HAP-1 (cell line): ENCODE data around the gene HHEX.
"Not testable (repeated sequence)": the region's sequence is repeated elsewhere in the genome, so short reads cannot be mapped to it uniquely, and the experiment has no call there.

Experiments
- DNase-seq, 2 experiments: peaks; one replicate each; pipeline ENCODE4 v3.0.0-alpha.2; 2016 to 2020; ENCODE audit warnings: low spot score in 2 of 2
- H3K27me3 ChIP-seq: fragments of 250-450 bp; sonication (Bioruptor Pico); 2 replicates; pipeline ENCODE4 v1.5.1; 2020; ENCODE audit warnings: low read depth, mild to moderate bottlenecking, moderate library complexity
- H3K36me3 ChIP-seq: fragments of 250-450 bp; sonication (Bioruptor Pico); replicated peaks from 2 replicates; pipeline ENCODE4 v1.5.1; 2020; ENCODE audit warnings: mild to moderate bottlenecking
- H3K4me1 ChIP-seq: fragments of 250-450 bp; sonication (Bioruptor Pico); 2 replicates; pipeline ENCODE4 v1.5.1; 2020; ENCODE audit warnings: mild to moderate bottlenecking
- H3K4me3 ChIP-seq: fragments of 250-450 bp; sonication (Bioruptor Pico); 2 replicates; pipeline ENCODE4 v1.5.1; 2020; ENCODE audit warnings: mild to moderate bottlenecking, moderate library complexity
- H3K9me3 ChIP-seq: fragments of 250-450 bp; sonication (Bioruptor Pico); 2 replicates; pipeline ENCODE4 v1.5.1; 2020; ENCODE audit warnings: mild to moderate bottlenecking, moderate library complexity
- in situ Hi-C: fragments of 300-500 bp; cut with MboI; formaldehyde crosslinking; loops from 3 replicates; pipeline ENCODE4 v1.14.3; 2020; ENCODE audit warnings: low sequenced_read_pairs, inconsistent platforms, mixed read lengths

The HHEX gene

GRCh38 chr10:92689663-92690210, at the start of gene HHEX:
Gene HHEX, plus strand, starts transcription at chr10:92689955. Its CDS starts 32 bp downstream, at chr10:92689987.
- in situ Hi-C loops, result no loop called here
- Histone ChIP-seq H3K9me3 (no peaks in the 10 kb centered on the region; the same call in 1 of the 2 replicates), H3K4me3 (peak within 1 kb of the TSS; percentile 71), H3K36me3 (peaks cover 13% of the 10 kb centered on the region; the same call in 1 of the 2 replicates), H3K27me3 (no peaks in the 10 kb centered on the region), H3K4me1 (peaks cover 17% of the 10 kb centered on the region)
- peak; percentile 71 to 75 for DNase-seq

- Histone ChIP-seq H3K27me3 (no peaks in the 10 kb centered on the region), H3K4me3 (no peak overlapping the region), H3K36me3 (peaks cover 76% of the 10 kb centered on the region), H3K9me3 (no peaks in the 10 kb centered on the region), H3K4me1 (peaks cover 4% of the 10 kb centered on the region)
- DNase-seq, result no peak
- in situ Hi-C loops, result no loop called here
Measured at GRCh38 chr10:92640107-92640506, 49.6 kb upstream of the HHEX start.

DNA sequence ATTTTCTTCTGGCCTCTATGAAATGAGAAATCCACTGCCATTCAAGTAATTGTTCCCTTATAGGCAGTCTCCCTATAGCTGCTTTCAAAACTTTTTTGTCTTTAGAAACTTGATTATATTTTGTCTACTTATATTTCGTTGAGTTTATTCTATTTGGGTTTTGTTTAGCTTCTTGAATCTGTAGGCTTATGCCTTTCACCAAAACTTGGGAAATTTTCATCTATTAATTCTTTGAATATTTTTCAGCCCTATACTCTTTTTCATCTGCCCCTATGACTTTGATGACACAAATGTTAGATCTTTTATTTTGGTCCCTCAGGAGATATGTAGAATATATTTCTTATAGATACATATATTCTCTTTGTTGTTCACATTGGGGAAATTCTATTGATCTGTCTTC, 48.3 kb upstream of the HHEX start:
- Histone ChIP-seq H3K9me3 (no peaks in the 10 kb centered on the region), H3K27me3 (no peaks in the 10 kb centered on the region), H3K4me1 (peaks cover 10% of the 10 kb centered on the region), H3K4me3 (no peak overlapping the region), H3K36me3 (peaks cover 72% of the 10 kb centered on the region)
- in situ Hi-C loops, result no loop called here
- DNase-seq, result no peak

- no peak for DNase-seq
- Histone ChIP-seq H3K4me3 (no peak overlapping the region), H3K4me1 (peaks cover 10% of the 10 kb centered on the region), H3K9me3 (no peaks in the 10 kb centered on the region), H3K27me3 (no peaks in the 10 kb centered on the region), H3K36me3 (peaks cover 81% of the 10 kb centered on the region)
- in situ Hi-C loops, result no loop called here
Measured at GRCh38 chr10:92644921-92645320, 44.8 kb upstream of the HHEX start.

- in situ Hi-C loops, H3K4me3 ChIP-seq, DNase-seq, H3K27me3 ChIP-seq, H3K4me1 ChIP-seq, H3K9me3 ChIP-seq: not testable (repeated sequence)
- peaks cover 85% of the 10 kb centered on the region for H3K36me3 ChIP-seq
Measured at GRCh38 chr10:92650864-92651263, 38.9 kb upstream of the HHEX start.

DNA sequence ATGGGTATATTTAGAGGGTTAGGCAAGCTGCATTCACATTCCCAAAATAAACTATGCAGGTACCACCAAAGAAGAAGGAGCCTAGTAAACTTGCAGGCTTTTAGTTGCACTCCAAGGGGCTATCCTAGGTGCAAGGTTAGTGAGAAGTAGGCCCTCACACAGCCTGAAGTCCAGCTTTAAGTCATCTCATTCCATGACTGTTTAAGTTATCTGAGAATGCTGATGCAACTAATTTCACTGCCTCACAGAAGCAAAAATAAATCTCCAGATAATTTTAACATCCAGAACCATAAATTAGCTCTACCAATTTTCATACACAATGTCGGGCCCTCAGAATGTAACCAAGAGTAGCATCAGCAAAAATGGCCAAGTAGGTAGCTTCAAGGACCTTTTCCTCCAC, 34.3 kb upstream of the HHEX start:
- Histone ChIP-seq H3K36me3 (peaks cover 43% of the 10 kb centered on the region), H3K9me3 (no peaks in the 10 kb centered on the region), H3K4me3 (no peak overlapping the region), H3K27me3 (no peaks in the 10 kb centered on the region), H3K4me1 (no peaks in the 10 kb centered on the region)
- in situ Hi-C loops, result no loop called here
- no peak for DNase-seq

- Histone ChIP-seq H3K27me3 (no peaks in the 10 kb centered on the region), H3K4me1 (no peaks in the 10 kb centered on the region), H3K36me3 (peaks cover 35% of the 10 kb centered on the region), H3K4me3 (no peak overlapping the region), H3K9me3 (no peaks in the 10 kb centered on the region)
- DNase-seq, result no peak
- in situ Hi-C loops, result no loop called here
Measured at GRCh38 chr10:92656266-92656961, 33.3 kb upstream of the HHEX start.

DNA sequence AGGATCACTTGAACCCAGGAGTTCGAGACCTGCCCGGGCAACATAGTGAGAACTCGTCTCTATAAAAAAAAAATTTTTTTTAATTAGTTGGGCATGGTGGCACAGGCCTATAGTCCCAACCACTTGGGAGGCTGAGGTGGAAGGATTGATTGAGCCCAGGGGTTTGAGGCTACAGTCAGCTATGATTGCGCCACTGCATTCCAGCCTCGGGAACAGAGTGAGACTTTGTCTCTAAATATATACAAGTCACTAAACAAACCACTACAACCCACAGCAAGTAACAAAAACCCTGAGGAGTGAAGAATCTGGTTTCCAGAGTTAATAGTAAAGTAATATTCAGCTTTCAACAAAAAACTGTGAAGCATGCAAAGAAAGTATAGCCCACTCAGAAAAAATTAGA, 32.7 kb upstream of the HHEX start:
- in situ Hi-C loops, result no loop called here
- no peaks in the 10 kb centered on the region for H3K9me3 ChIP-seq
- no peak for DNase-seq
- H3K4me1 ChIP-seq, result no peaks in the 10 kb centered on the region
- no peaks in the 10 kb centered on the region for H3K27me3 ChIP-seq
- H3K4me3 ChIP-seq, result no peak overlapping the region
- peaks cover 34% of the 10 kb centered on the region for H3K36me3 ChIP-seq

GRCh38 chr10:92662848-92663247, 26.9 kb upstream of the HHEX start:
- no peaks in the 10 kb centered on the region for H3K36me3 ChIP-seq
- H3K9me3 ChIP-seq, result no peaks in the 10 kb centered on the region
- H3K4me3 ChIP-seq, result no peak overlapping the region
- in situ Hi-C loops, result no loop called here
- no peaks in the 10 kb centered on the region for H3K27me3 ChIP-seq
- no peak for DNase-seq
- H3K4me1 ChIP-seq, result no peaks in the 10 kb centered on the region

- no peak overlapping the region for H3K4me3 ChIP-seq
- in situ Hi-C loops, result no loop called here
- no peaks in the 10 kb centered on the region for H3K36me3 ChIP-seq
- H3K4me1 ChIP-seq, result no peaks in the 10 kb centered on the region
- no peaks in the 10 kb centered on the region for H3K27me3 ChIP-seq
- no peak for DNase-seq
- no peaks in the 10 kb centered on the region for H3K9me3 ChIP-seq
Measured at GRCh38 chr10:92664322-92664721, 25.4 kb upstream of the HHEX start.

- Histone ChIP-seq H3K4me3 (no peak overlapping the region), H3K9me3 (no peaks in the 10 kb centered on the region), H3K27me3 (no peaks in the 10 kb centered on the region), H3K36me3 (no peaks in the 10 kb centered on the region), H3K4me1 (no peaks in the 10 kb centered on the region)
- in situ Hi-C loops, result no loop called here
- DNase-seq, result no peak
Measured at GRCh38 chr10:92667078-92667477, 22.7 kb upstream of the HHEX start.

- Histone ChIP-seq H3K4me3 (no peak overlapping the region), H3K27me3 (no peaks in the 10 kb centered on the region), H3K4me1 (no peaks in the 10 kb centered on the region), H3K9me3 (no peaks in the 10 kb centered on the region), H3K36me3 (no peaks in the 10 kb centered on the region)
- in situ Hi-C loops, result no loop called here
- DNase-seq, result no peak
Measured at GRCh38 chr10:92677708-92678107, 12.0 kb upstream of the HHEX start.

DNA sequence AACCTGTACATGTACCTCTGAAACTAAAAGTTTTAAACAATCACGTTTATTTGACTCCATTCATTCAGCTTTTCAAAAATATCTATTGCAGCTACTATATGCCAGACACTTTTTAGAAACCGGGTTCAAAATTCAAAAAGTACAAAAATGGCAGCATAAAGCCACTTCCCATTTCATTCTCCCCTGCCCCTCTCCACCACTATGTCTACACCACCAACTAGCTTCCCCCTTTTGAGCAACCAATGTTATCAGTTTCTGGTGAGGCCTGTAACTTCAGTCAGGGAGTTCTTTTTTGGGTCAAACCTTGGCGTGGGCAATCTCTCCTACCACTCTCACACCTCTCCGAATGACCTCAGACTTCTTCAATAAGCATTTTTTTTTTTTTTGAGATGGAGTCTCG, 11.5 kb upstream of the HHEX start:
- H3K9me3 ChIP-seq, result no peaks in the 10 kb centered on the region
- in situ Hi-C loops, result no loop called here

DNA sequence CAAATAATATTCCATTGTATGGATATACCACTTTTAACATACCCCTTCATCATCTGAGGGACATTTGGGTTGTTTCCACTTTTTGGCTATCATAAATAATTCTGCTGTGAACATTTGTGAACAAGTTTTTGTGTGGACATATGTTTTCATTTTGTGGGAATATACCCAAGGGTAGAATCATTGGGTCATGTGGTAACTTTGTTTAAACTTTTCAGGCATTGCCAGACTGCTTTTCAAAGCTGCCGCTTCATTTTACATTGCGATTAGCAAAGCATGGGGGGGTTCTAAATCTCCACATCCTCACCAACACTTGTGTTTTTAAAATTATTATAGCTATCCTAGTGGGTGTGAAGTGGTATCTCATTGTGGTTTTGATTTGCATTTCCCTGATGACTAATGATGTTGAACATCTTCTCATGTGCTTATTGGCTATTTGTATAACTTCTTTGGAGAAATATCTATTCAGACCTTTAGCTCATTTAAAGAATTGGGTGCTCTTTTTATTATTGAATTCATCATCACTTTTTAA, 8.4 kb upstream of the HHEX start:
- no peaks in the 10 kb centered on the region; the same call in 1 of the 2 replicates for H3K9me3 ChIP-seq
- no peak overlapping the region for H3K4me3 ChIP-seq
- DNase-seq, result no peak
- H3K36me3 ChIP-seq, result no peaks in the 10 kb centered on the region
- in situ Hi-C loops, result no loop called here
- no peaks in the 10 kb centered on the region for H3K27me3 ChIP-seq
- no peaks in the 10 kb centered on the region for H3K4me1 ChIP-seq

More for the DNA sequence above, 11.5 kb upstream of the HHEX start:
- no peaks in the 10 kb centered on the region for H3K27me3 ChIP-seq
- H3K4me1 ChIP-seq, result no peaks in the 10 kb centered on the region
- no peak overlapping the region for H3K4me3 ChIP-seq
- H3K36me3 ChIP-seq, result no peaks in the 10 kb centered on the region
- DNase-seq, result no peak
